Trophoblast cell (in vitro differentiated cells and primary cell): Measurements from ENCODE around the gene CGB3.
"Not testable (repeated sequence)": the region's sequence is repeated elsewhere in the genome, so short reads cannot be mapped to it uniquely, and the experiment has no call there.

Experiments
- DNase-seq, 2 donors: peaks; one replicate each; pipeline ENCODE4 v3.0.0-alpha.2; 2016
- H2AFZ ChIP-seq: 2 replicates; pipeline ENCODE4 v1.6.1; 2013; ENCODE audit warnings: low read length, moderate library complexity, mild to moderate bottlenecking; ENCODE audit not compliant: insufficient read depth, poor library complexity
- H2AK5ac ChIP-seq: 2 replicates; pipeline ENCODE4 v1.6.1; 2013; ENCODE audit warnings: mild to moderate bottlenecking, low read length
- H2BK120ac ChIP-seq: 2 replicates; pipeline ENCODE4 v1.6.1; 2013; ENCODE audit warnings: low read length, mild to moderate bottlenecking, moderate library complexity; ENCODE audit not compliant: insufficient read depth, poor library complexity
- H2BK12ac ChIP-seq: 2 replicates; pipeline ENCODE4 v1.6.1; 2013; ENCODE audit warnings: mild to moderate bottlenecking, low read length, moderate library complexity
- H2BK5ac ChIP-seq: 2 replicates; pipeline ENCODE4 v1.6.1; 2013; ENCODE audit warnings: low read length, low read depth, moderate library complexity, mild to moderate bottlenecking; ENCODE audit not compliant: poor library complexity
- H3K14ac ChIP-seq: 2 replicates; pipeline ENCODE4 v1.6.1; 2013; ENCODE audit warnings: mild to moderate bottlenecking, low read length
- H3K18ac ChIP-seq: 2 replicates; pipeline ENCODE4 v1.6.1; 2013; ENCODE audit warnings: mild to moderate bottlenecking, low read length
- H3K23ac ChIP-seq: 2 replicates; pipeline ENCODE4 v1.6.1; 2013; ENCODE audit warnings: low read length
- H3K27ac ChIP-seq: 2 replicates; pipeline ENCODE4 v1.5.1; 2013; ENCODE audit warnings: low read depth, mild to moderate bottlenecking, inconsistent platforms, low read length, moderate library complexity
- H3K27me3 ChIP-seq: 2 replicates; pipeline ENCODE4 v1.6.1; 2013; ENCODE audit warnings: inconsistent platforms, mild to moderate bottlenecking, low read length, moderate library complexity; ENCODE audit not compliant: insufficient read depth
- H3K36me3 ChIP-seq, 2 experiments: 1 replicate in 1 of 2; 2 replicates in 1 of 2; pipeline ENCODE4 v1.6.1; 2013; ENCODE audit warnings: low read length in 2 of 2, mild to moderate bottlenecking in 2 of 2, moderate library complexity in 1 of 2; ENCODE audit not compliant: insufficient read depth in 2 of 2, control insufficient read depth in 1 of 2
- H3K4ac ChIP-seq: 2 replicates; pipeline ENCODE4 v1.6.1; 2013; ENCODE audit warnings: low read depth, mild to moderate bottlenecking, low read length, moderate library complexity
- H3K4me1 ChIP-seq, 2 experiments: 1 replicate in 1 of 2; 2 replicates in 1 of 2; pipeline ENCODE4 v1.6.1; 2013; ENCODE audit warnings: low read length in 2 of 2, mild to moderate bottlenecking in 2 of 2, moderate library complexity in 1 of 2; ENCODE audit not compliant: insufficient read depth in 2 of 2, control insufficient read depth in 1 of 2
- H3K4me2 ChIP-seq: 2 replicates; pipeline ENCODE4 v1.6.1; 2013; ENCODE audit warnings: inconsistent platforms, mild to moderate bottlenecking, low read length, moderate library complexity
- H3K4me3 ChIP-seq: 2 replicates; pipeline ENCODE4 v1.5.1; 2013; ENCODE audit warnings: mild to moderate bottlenecking, low read depth, low read length, inconsistent platforms
- H3K79me1 ChIP-seq: one replicate; pipeline ENCODE4 v1.6.1; 2013; ENCODE audit warnings: low read length
- H3K79me2 ChIP-seq: 2 replicates; pipeline ENCODE4 v1.6.1; 2013; ENCODE audit warnings: low read length, mild to moderate bottlenecking; ENCODE audit not compliant: control insufficient read depth, insufficient read depth, poor library complexity
- H3K9ac ChIP-seq: 2 replicates; pipeline ENCODE4 v1.6.1; 2013; ENCODE audit warnings: mild to moderate bottlenecking, low read length
- H3K9me3 ChIP-seq: 2 replicates; pipeline ENCODE4 v1.6.1; 2013; ENCODE audit warnings: low read depth, mild to moderate bottlenecking, control low read depth, inconsistent platforms, low read length; ENCODE audit not compliant: insufficient read depth
- H4K12ac ChIP-seq: 2 replicates; pipeline ENCODE4 v1.6.1; 2013; ENCODE audit warnings: low read depth, mild to moderate bottlenecking, low read length, moderate library complexity
- H4K8ac ChIP-seq: 2 replicates; pipeline ENCODE4 v1.6.1; 2013; ENCODE audit warnings: low read depth, mild to moderate bottlenecking, low read length, moderate library complexity
- H4K91ac ChIP-seq: one replicate; pipeline ENCODE4 v1.6.1; 2013; ENCODE audit warnings: low read depth, mild to moderate bottlenecking, low read length, moderate library complexity
- WGBS: extraction: QIAGEN DNeasy Blood & Tissue Kit; methylation state at CpG from one replicate; pipeline ENCODE4 v1.1.7; 2013; ENCODE audit warnings: missing lambda C conversion rate; ENCODE audit not compliant: insufficient read length, insufficient coverage; ENCODE audit errors: extremely low coverage; 5-methylcytosine and 5-hydroxymethylcytosine counted together

Gene CGB3

DNA sequence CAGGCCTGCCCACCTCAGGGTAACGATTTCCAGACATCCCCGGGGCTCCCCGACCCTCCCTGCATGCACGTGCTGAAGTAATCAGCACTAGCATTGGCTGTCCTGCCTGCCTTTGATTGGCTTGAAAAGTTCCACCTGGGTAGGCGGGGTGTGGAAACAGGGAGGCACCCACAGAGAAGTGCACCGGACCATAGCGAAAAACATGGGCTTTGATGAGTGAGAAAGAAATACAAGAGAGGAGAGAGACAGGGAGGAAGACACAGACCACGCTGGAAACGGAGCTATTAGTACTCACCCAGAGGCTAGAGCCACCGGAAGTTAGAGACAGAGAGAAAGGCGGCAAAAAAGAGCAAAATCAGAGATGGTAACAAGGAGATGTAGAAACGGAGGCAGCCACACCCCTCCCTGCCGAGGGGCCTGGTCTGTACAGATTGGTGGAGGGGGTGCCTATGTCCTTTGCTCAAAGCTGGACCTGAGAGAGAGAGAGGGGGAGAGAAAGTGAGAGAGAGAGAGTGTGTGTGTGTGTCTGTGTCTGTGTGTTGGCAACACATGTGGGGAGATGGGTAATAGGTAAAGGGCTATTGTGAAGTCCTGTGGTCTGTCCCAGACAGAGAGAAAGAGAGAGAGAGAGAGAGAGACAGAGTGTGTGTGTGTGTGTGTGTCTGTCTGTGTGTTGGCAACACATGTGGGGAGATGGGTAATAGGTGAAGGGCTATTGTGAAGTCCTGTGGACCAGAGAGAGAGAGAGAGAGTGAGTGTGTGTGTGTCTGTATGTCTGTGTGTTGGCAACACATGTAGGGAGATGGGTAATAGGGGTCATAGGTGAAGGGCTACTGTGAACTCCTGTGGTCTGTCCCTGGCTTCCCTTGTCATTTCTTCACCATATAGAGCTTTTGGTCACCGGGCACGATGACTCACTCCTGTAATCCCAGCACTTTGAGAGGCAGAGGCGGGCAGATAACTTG is 2.9 kb downstream of the CGB3 start:
- Histone ChIP-seq H4K12ac (no peak overlapping the region), H3K4ac (no peak overlapping the region), H3K9me3 (peaks cover 1% of the 10 kb centered on the region), H2BK120ac (no peak overlapping the region), H2BK12ac (no peak overlapping the region), H3K4me2 (no peak overlapping the region), H3K79me2 (no peaks in the 10 kb centered on the region), H3K4me1 (peaks cover 5 to 11% of the 10 kb centered on the region in 2 experiments), H2AFZ (no peak overlapping the region), H3K14ac (no peak overlapping the region), H3K79me1 (peaks cover 4% of the 10 kb centered on the region), H3K9ac (no peak overlapping the region), H4K8ac (no peak overlapping the region), H2BK5ac (no peak overlapping the region), H3K36me3 (peaks cover 0 to 1% of the 10 kb centered on the region in 2 experiments), H3K27me3 (peaks cover 7% of the 10 kb centered on the region), H3K23ac (no peak overlapping the region), H4K91ac (no peak overlapping the region), H3K27ac (no peak overlapping the region), H2AK5ac (no peak overlapping the region), H3K18ac (no peak overlapping the region), H3K4me3 (no peak overlapping the region)
- DNase-seq = no peak
- no CpG with 5 or more reads among the region's 16 CpGs for WGBS

DNA sequence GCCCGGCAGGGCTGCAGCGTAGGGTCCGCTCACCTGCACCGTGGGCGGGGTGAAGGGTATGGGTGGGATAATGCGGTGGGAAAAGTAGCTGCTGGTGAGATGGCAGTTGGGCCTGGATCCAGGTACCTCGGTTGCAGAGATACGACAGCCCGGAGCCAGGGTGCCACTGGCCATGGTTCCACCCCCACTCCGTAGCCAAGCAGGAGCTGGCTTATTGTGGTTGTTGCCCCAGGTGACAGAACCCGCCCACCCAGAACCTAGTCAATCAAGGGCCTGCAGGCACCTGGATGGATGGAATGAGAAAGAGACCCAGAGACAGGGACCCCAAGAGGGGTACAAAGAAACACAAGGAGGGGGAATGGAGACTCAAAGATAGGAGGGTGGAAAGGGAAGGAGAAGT is 3.8 kb downstream of the CGB3 start:
- DNase-seq = no peak
- no peak overlapping the region for H3K27ac ChIP-seq

DNA sequence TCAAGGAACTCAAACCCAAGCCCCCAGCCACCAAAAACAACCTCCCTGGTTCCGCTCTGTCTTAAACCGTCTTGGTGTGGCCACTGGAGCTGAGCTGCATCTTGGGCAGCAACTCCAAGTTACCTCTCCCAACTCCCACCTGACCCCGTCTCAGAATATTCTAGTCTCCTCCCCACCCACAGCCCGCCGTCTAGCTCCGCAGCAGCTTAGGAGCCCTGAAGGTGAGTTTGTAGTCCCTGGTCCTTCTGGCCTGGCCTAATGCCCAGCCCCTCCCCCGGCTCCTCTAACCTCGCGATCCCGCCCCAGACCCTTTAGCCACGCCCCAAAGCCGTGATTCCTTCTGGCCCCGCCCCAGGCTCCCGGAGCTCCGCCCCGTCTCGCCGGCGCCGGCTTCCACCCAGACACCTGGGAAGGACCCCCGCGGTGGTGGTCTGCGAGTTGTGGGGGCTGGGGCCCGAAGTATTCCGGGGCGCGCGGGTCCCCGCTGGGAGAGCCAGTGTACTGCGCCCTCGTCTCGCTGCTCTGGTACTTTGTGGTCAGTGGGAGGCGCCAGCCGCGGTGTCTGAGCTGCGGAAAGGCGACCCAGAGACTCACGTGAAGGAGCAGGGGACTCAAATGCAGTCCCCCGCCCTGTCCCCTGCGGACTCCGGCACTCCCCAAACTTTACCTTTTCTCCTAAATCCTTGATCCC is 4.7 kb downstream of the CGB3 start:
- Histone ChIP-seq H3K36me3 (peaks cover 15 to 18% of the 10 kb centered on the region in 2 experiments), H4K91ac (no peak overlapping the region), H2BK12ac (no peak overlapping the region), H2AFZ (peak overlapping the region; percentile 25), H3K79me2 (no peaks in the 10 kb centered on the region), H3K4me1 (peaks cover 5 to 11% of the 10 kb centered on the region in 2 experiments), H3K4me3 (no peak overlapping the region), H3K14ac (no peak overlapping the region), H3K23ac (no peak overlapping the region), H4K12ac (no peak overlapping the region), H3K9me3 (peaks cover 1% of the 10 kb centered on the region), H2BK120ac (no peak overlapping the region), H3K18ac (no peak overlapping the region), H3K4ac (no peak overlapping the region), H2AK5ac (no peak overlapping the region), H3K9ac (no peak overlapping the region), H2BK5ac (no peak overlapping the region), H3K27me3 (peaks cover 7% of the 10 kb centered on the region), H3K27ac (no peak overlapping the region), H3K4me2 (no peak overlapping the region), H4K8ac (no peak overlapping the region), H3K79me1 (peaks cover 10% of the 10 kb centered on the region)
- no CpG with 5 or more reads among the region's 41 CpGs for WGBS
- peak in 1 of 2 donors; percentile 53 for DNase-seq

More for the DNA sequence above, 3.8 kb downstream of the CGB3 start:
- Histone ChIP-seq H3K4me3 (no peak overlapping the region), H4K91ac (no peak overlapping the region), H3K36me3 (peaks cover 6 to 8% of the 10 kb centered on the region in 2 experiments), H2AFZ (no peak overlapping the region), H4K8ac (no peak overlapping the region), H3K4me1 (peaks cover 5 to 11% of the 10 kb centered on the region in 2 experiments), H3K79me1 (peaks cover 4% of the 10 kb centered on the region), H2BK5ac (no peak overlapping the region), H4K12ac (no peak overlapping the region), H2AK5ac (no peak overlapping the region), H3K23ac (no peak overlapping the region), H3K9ac (no peak overlapping the region), H2BK12ac (no peak overlapping the region), H3K4me2 (no peak overlapping the region), H3K27me3 (peaks cover 7% of the 10 kb centered on the region), H3K18ac (no peak overlapping the region), H2BK120ac (no peak overlapping the region), H3K4ac (no peak overlapping the region), H3K14ac (no peak overlapping the region), H3K79me2 (no peaks in the 10 kb centered on the region), H3K9me3 (peaks cover 1% of the 10 kb centered on the region)
- no CpG with 5 or more reads among the region's 11 CpGs for WGBS

DNA sequence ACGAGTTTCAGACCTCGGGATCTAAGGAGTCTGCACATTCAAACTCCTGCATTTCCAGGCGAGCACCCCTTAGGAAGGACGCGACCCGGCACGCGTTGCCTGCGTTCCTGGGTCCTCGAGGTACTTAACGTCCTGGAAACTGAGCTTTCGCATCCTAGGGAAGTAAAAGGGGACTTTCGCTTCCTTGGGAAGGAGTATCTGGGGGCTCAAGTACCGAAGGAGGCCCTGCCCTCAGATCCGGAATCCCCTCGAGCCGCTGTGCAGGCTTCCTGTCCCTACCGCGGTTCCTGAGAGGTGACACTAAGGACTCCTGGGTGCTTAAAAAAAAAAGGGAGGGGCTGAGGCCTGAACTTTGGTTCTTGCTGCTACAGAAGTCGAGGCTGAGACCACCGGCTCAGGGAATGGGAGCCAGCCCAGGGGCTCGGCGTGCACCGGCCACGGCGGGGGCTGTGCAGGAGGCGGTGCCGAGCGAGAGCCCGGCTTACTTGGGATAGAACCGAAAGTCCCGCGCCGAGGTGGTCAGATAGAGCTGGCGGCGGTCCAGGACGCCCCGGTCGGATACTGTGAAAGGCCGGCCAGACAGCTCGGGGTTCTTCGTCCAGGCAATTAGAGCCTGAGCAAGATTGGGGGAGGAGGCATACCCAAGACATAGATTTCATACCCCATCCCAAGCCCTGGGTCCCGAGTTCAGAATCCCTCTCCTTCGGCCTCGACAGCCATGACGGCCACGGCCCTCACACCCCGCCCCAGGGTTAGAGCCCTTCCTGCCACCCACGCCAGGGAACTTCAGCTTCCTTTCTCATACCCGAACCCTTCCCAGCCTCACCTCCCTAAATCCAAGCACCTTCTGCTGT is 5.5 kb downstream of the CGB3 start:
- not testable (repeated sequence) for H2AFZ ChIP-seq, DNase-seq, H3K4ac ChIP-seq

More for the DNA sequence above, 5.5 kb downstream of the CGB3 start:
- H4K91ac ChIP-seq = peak overlapping the region; percentile 52
- H3K27ac ChIP-seq, H3K79me2 ChIP-seq, H4K12ac ChIP-seq, H2AK5ac ChIP-seq, H3K4me3 ChIP-seq, H3K14ac ChIP-seq, H2BK12ac ChIP-seq, H3K9ac ChIP-seq, H2BK5ac ChIP-seq, H3K9me3 ChIP-seq, H3K27me3 ChIP-seq, H2BK120ac ChIP-seq, H3K18ac ChIP-seq, H4K8ac ChIP-seq, H3K23ac ChIP-seq: not testable (repeated sequence)
- peak overlapping the region; percentile 61 for H3K4me2 ChIP-seq
- no CpG with 5 or more reads among the region's 50 CpGs for WGBS
- H3K36me3 ChIP-seq = peaks cover 22 to 23% of the 10 kb centered on the region in 2 experiments
- peaks cover 5 to 11% of the 10 kb centered on the region in 2 experiments for H3K4me1 ChIP-seq
- peaks cover 10% of the 10 kb centered on the region for H3K79me1 ChIP-seq
